ENCODE results near the gene REXO4.
"Not testable (repeated sequence)": the region's sequence is repeated elsewhere in the genome, so short reads cannot be mapped to it uniquely, and the experiment has no call there.

REXO4 gene, protein sequence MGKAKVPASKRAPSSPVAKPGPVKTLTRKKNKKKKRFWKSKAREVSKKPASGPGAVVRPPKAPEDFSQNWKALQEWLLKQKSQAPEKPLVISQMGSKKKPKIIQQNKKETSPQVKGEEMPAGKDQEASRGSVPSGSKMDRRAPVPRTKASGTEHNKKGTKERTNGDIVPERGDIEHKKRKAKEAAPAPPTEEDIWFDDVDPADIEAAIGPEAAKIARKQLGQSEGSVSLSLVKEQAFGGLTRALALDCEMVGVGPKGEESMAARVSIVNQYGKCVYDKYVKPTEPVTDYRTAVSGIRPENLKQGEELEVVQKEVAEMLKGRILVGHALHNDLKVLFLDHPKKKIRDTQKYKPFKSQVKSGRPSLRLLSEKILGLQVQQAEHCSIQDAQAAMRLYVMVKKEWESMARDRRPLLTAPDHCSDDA

GRCh38 chr9:133417541-133418461, at the start of gene REXO4:
Gene REXO4, minus strand, starts transcription at chr9:133418010. Its CDS starts 166 bp downstream, at chr9:133417844.
- peak; percentile 85 for DNase-seq

DNA sequence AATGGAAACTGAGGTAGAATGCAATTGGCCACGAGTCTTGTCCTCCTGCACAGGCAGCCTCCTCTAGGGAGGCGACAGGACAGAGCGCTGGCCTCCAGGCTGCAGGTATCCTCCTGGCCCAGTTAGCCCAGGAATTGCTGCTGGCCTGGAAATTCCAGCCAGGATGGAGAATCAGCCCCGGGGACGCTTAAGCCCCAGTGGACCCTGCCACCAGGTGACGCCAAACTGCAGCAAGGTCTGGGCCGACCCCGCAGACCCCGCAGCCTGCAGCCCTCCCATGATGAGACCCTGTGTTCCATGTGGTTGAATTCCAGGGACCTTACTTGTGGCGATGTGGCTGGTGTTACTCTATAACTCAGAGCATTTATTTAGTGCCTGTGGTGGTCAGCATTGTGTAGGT, 49.3 kb upstream of the REXO4 start:
- no peak for DNase-seq

- no peak for DNase-seq
Observed at GRCh38 chr9:133465984-133466383, 48.2 kb upstream of the REXO4 start.

- DNase-seq, result no peak
Observed at GRCh38 chr9:133464638-133465037, 46.8 kb upstream of the REXO4 start.

- no peak for DNase-seq
Observed at GRCh38 chr9:133463864-133464615, 46.2 kb upstream of the REXO4 start.

DNA sequence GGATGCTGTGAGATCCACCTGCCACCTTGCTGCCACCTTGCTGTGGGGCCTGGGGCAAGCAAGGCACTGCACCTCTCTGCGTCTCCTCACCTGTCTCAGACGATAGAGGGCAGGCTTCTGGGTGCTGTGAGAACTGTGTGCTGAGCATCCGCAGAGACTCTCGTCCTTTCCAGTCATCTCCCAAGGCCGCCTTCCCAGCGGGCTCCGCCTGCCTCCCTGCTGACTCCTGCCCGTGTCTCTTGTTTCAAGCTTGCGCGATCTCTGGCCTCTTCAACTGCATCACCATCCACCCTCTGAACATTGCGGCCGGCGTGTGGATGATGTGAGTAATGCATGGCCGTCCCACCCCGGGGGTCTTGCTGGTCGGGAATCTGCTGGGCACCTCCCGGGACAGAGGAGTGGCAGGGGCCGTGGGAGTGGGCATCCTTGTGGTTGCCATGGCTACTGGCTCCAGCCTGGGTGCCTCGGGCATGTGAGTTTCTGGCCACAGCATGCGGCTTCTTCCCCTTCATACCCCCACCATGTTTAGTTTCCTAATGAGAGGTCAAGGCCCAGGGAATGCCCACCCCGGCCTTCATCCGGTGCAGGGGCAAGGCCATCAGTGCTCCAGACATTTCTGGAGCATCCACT, 45.5 kb upstream of the REXO4 start:
- no peak for DNase-seq

GRCh38 chr9:133461975-133462374, 44.2 kb upstream of the REXO4 start:
- no peak for DNase-seq

DNA sequence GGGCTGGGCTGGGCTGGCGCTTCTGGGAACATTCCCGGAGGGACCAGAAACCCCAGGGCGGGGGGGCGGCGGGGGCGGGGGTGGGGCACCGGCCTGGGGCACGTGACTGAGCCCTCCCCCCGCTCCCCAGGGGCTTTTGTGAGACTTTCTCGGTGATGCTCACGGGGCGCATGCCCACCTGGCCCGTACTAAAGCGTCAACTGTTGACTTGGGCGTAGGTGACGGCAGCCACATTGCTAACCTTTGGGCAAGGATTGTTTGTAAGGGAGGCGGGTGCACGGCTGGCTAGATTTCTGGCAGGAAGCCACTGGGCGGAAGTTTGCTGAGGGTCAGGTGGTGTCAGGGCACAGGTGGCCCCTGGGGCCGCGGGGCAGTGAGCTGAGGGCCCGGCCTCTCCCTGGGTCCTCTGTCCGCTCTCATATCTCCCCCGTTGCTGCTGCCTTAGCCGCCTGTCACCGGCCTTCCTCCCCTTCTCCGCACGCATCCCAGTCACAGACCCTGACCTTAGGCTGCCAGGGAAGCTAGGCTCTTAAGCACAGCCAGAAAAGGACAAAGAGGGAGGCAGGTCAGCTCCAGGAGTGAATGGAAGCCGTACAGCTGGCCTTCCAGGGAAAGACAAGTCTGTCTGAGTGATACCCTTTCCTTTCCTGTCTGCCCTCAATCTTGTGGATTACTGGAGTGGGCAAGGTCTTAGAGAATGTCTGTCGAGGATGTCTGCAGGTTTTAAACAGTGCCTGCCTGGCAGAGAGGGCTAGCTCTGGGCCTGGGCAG, 42.8 kb upstream of the REXO4 start:
- no peak for DNase-seq

DNA sequence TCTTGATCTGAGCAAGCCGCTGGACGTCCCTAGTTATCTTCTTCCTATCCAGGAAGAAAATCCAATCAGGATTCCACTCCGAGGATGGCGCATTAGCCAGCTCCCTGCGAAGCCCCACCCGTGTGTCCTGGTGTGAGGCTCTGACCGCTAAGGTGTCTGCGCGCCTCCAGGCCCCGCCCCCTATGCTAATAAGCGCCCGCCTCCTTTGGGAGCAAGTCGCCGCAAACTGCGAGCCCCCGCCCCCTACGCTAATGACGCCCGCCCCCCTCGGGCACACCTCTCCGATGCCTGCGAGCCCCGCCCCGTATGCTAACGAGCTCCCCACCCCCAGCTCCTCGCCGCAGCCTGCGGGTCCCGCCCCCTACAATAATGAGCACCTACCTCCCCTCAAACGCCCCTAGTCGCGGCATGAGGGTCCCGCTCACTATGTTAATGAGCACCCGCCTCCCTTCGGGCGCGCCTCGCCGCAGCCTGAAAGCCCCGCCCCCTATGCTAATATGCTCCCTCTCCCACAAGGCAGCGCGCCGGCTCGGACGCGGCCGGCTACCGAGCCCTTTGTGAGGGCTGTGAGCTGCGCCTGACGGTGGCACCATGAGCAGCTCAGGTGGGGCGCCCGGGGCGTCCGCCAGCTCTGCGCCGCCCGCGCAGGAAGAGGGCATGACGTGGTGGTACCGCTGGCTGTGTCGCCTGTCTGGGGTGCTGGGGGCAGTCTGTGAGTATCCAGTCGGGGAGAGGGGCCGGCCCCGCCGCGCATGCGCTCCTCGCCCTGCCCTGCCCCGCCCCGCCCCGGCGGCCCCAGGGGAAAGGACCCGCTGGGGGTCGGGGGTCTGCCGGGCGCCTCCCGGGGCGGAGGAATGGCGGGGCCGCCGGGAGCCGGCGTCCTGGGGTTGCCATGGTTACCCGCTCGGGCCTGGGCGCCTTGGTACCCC, 41.9 kb upstream of the REXO4 start, which contains the start of gene CACFD1:
CACFD1 (plus strand) TSS at position 503 of the 929 bp plus-strand sequence; CDS start at position 592, 89 bp downstream.
- peak; percentile 88 for DNase-seq

DNA sequence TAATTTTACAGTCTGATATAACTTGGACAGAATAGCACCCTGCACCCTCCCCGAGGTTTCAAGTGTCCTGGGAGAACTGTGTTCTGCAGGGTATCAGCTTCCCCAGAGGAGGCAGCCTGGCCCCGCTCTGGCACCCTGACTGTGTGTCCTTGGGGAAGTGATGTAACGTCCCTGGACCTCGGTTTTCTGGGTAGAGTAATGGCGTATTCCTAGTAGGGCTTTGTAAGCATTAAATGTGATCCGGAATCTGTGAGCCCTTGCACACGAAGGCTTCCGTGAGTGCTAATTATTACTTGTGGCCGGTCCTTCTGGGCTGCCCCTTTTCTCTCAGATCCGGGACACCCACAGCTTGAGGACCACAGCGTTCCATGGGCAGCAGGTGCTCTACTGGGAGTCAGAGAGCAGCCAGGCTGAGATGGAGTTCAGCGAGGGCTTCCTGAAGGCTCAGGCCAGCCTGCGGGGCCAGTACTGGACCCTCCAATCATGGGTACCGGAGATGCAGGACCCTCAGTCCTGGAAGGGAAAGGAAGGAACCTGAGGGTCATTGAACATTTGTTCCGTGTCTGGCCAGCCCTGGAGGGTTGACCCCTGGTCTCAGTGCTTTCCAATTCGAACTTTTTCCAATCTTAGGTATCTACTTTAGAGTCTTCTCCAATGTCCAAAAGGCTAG, 41.0 kb upstream of the REXO4 start:
- no peak for DNase-seq

- DNase-seq, result no peak
Observed at GRCh38 chr9:133457748-133458147, 39.9 kb upstream of the REXO4 start.

- no peak for DNase-seq
Observed at GRCh38 chr9:133457233-133457632, 39.4 kb upstream of the REXO4 start.

- DNase-seq, result no peak
Observed at GRCh38 chr9:133456409-133456808, 38.6 kb upstream of the REXO4 start.

DNA sequence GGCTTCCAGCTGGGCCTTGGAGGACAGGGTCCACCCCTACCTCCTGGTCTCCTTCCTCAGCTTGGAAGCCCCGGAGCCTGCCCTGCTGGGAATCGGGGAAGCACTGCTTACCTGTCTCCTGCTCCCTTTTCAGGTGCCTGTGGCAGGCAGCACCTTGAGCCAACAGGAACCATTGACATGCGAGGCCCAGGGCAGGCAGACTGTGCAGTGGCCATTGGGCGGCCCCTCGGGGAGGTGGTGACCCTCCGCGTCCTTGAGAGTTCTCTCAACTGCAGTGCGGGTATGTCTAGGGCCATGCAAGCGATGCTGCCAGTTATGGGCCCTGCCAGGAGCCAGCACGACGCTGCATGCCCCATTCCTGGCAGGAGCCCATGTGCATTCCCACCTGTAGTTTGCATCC, 38.1 kb upstream of the REXO4 start:
- DNase-seq, result no peak

DNA sequence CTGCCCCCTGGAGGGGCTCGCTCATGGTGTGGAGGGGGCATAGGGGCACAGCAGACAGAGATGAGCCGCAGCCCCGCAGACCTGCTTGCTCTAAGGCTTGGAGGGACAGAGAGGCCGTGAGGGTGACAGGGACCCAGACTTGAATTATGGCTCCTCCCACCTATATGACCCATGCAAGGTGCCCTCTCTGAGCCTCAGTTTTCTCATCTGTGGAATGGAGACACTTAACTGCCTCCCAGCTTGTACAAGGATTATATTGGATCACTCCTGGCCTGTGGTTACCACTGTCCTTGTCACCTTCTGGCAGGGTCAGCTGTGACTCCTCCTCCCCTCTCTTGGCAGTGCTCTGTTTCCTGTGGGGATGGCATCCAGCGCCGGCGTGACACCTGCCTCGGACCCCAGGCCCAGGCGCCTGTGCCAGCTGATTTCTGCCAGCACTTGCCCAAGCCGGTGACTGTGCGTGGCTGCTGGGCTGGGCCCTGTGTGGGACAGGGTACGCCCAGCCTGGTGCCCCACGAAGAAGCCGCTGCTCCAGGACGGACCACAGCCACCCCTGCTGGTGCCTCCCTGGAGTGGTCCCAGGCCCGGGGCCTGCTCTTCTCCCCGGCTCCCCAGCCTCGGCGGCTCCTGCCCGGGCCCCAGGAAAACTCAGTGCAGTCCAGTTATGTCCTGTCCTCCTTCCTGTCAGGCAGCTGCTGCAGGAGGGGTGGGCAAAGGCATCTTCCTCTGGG, 37.3 kb upstream of the REXO4 start:
- no peak for DNase-seq

DNA sequence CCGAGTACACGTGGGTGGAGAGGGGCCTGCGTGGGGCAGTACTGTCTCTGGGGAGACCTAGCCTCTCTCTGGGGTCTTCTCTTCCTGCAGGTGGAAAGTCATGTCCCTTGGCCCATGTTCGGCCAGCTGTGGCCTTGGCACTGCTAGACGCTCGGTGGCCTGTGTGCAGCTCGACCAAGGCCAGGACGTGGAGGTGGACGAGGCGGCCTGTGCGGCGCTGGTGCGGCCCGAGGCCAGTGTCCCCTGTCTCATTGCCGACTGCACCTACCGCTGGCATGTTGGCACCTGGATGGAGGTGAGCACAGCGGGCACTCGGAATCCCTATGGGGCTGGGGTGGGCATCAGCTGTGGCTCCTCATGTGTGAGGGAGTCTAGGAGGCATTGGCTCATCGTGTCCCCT, 36.5 kb upstream of the REXO4 start:
- no peak for DNase-seq

GRCh38 chr9:133453651-133454050, 35.8 kb upstream of the REXO4 start:
- no peak for DNase-seq

- no peak for DNase-seq
Observed at GRCh38 chr9:133452562-133452961, 34.8 kb upstream of the REXO4 start.

GRCh38 chr9:133451865-133452264, 34.1 kb upstream of the REXO4 start:
- DNase-seq, result not testable (repeated sequence)

All from HCEC 1CT (cell line).